Upper lobe of left lung (tissue), 4 donors: ENCODE results near the gene SBF1.

Experiments used
- CTCF ChIP-seq, 6 experiments: fragments of 450-650 bp in 4 of 6; fragments of 200-600 bp in 2 of 6; sonication (generic) in 2 of 6; IDR thresholded peaks; one replicate each; pipeline ENCODE4 v1.5.1; 2016 to 2019; ENCODE audit warnings: antibody characterized with exemption in 6 of 6
- POLR2A ChIP-seq, 4 donors: fragments of 450-650 bp; IDR thresholded peaks; one replicate each; pipeline ENCODE4 v1.5.1; 2016 to 2017; ENCODE audit warnings: antibody characterized with exemption in 4 of 4, mild to moderate bottlenecking in 2 of 4
- POLR2AphosphoS5 ChIP-seq, 2 donors: sonication (generic); formaldehyde crosslinking; IDR thresholded peaks; one replicate each; pipeline ENCODE4 v1.5.1; 2017; ENCODE audit warnings: antibody characterized with exemption in 2 of 2

- TF ChIP-seq CTCF (IDR thresholded peaks at IDR 0.05) (no peak), POLR2AphosphoS5 (IDR thresholded peaks at IDR 0.05) (no peak), POLR2A (IDR thresholded peaks at IDR 0.05) (no peak)
These were observed 6.2 kb upstream of the SBF1 start for GRCh38 chr22:50481045-50481439.
